ENCODE results near the gene NPVF. TPM values are rescaled to one million over a fixed set of nuclear protein-coding genes. Genes with fewer than 3 reads are reported as not detected.

NPVF gene
- total and polyA plus RNA-seq, 2 of the 4 experiments (the other 2 are of a cell fraction), result not detected

- no peak for TF ChIP-seq RCOR1 (IDR thresholded peaks at IDR 0.05; ENCODE audit: insufficient replicate concordance, low read length)
Measured at GRCh38 chr7:25228386-25228785, at the start of gene NPVF (continued).

DNA sequence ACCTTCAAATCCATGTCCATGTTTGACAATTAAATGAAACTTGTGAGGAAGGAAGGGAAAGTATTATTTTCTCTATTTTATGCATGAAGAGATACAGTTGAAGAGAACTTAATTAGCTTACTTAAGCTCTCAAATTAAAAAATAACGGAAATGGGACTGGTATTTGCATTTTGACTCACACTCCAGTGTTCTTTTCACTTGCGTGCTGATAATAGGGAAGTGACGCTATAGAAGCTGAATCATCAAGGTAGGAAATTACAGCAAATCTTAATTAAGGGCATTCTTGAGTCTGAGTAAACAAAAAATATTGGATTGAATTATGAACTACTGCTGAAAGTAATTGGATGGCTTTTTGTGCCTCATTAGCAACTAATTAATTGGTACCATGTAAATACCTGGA lies 44.0 kb upstream of the NPVF start:
- no peak overlapping the region for H4K8ac ChIP-seq (ENCODE audit: low read depth in 2 of 2, low read length in 2 of 2)
- H3K27me3 ChIP-seq (ENCODE audit: control insufficient read depth, insufficient read depth, low read length), result 0 out of 2 replicates have a peak, but pooled peaks cover 3% of the 10 kb centered on the region
- H2BK120ac ChIP-seq (ENCODE audit: low read depth, low read length), result no peak overlapping the region
- H3K23ac ChIP-seq (ENCODE audit: low read depth, low read length), result no peak overlapping the region
- H2AK9ac ChIP-seq (replicated peaks; ENCODE audit: low read depth, low read length, poor library complexity), result no peak overlapping the region
- no peaks in the 10 kb centered on the region for H3K36me3 ChIP-seq (ENCODE audit: control insufficient read depth, insufficient read depth, low read length)
- H2BK5ac ChIP-seq (ENCODE audit: low read depth, low read length, poor library complexity, severe bottlenecking), result no peak overlapping the region
- ATAC-seq (ENCODE audit: low read depth) (no peak), DNase-seq (no peak)
- intact Hi-C loops (cut with micrococcal nuclease) (no loop called here), in situ Hi-C loops (cut with MboI; ENCODE audit: low sequenced_read_pairs) (no loop called here), dilution Hi-C loops (cut with HindIII; ENCODE audit: low sequenced_read_pairs, unreplicated experiment) (no loop called here)
- H3K4ac ChIP-seq (ENCODE audit: low read depth, low read length), result no peak overlapping the region
- H2BK20ac ChIP-seq (ENCODE audit: low read depth, low read length), result no peak overlapping the region
- no peak overlapping the region for H3K14ac ChIP-seq (replicated peaks; ENCODE audit: low read depth, low read length)
- H3K9me1 ChIP-seq (ENCODE audit: insufficient read depth, low read length), result no peaks in the 10 kb centered on the region
- no peak overlapping the region for H2AK5ac ChIP-seq (ENCODE audit: low read depth, low read length)
- no peaks in the 10 kb centered on the region for H3K4me1 ChIP-seq (ENCODE audit: control insufficient read depth, insufficient read depth, low read length)
- no peak overlapping the region for H2AFZ ChIP-seq (replicated peaks; ENCODE audit: low read length, poor library complexity)
- TF ChIP-seq ELK1 (IDR thresholded peaks at IDR 0.05; ENCODE audit: borderline replicate concordance, low read depth, low read length) (no peak), CEBPB (IDR thresholded peaks at IDR 0.05; ENCODE audit: low read depth, low read length) (no peak)
- no peaks in the 10 kb centered on the region for H3K9me3 ChIP-seq (ENCODE audit: control insufficient read depth, insufficient read depth, low read length)
- no TSS peak for BruUV-seq (replicated peaks)
- H4K5ac ChIP-seq (ENCODE audit: low read depth, low read length), result no peak overlapping the region
- H3K56ac ChIP-seq (ENCODE audit: extremely low read depth, insufficient read depth, low read length), result no peak overlapping the region
- no peak overlapping the region for H4K91ac ChIP-seq (ENCODE audit: insufficient read depth, low read depth, low read length)
- POLR2A ChIA-PET (ENCODE audit: unreplicated experiment), result no interaction called here
- no CpG with 5 or more reads among the region's 3 CpGs for WGBS, 2 experiments (ENCODE audit: extremely low coverage in 2 of 2, insufficient read length in 1 of 2)
- no peak overlapping the region for H3K9ac ChIP-seq (ENCODE audit: low read depth, low read length)
- H3K4me2 ChIP-seq (ENCODE audit: low read depth, low read length), result no peak overlapping the region
- CTCF ChIA-PET, result no interaction called here
- H4K20me1 ChIP-seq (ENCODE audit: insufficient read depth, low read length), result no peaks in the 10 kb centered on the region
- H2BK15ac ChIP-seq (ENCODE audit: low read depth, low read length), result no peak overlapping the region
- H3K79me1 ChIP-seq (ENCODE audit: low read depth in 1 of 2, low read length in 2 of 2), result no peaks in the 10 kb centered on the region
- H3K18ac ChIP-seq (ENCODE audit: low read depth, low read length), result no peak overlapping the region
- no peak overlapping the region for H3K4me3 ChIP-seq (ENCODE audit: insufficient read depth, low read depth, low read length)
- H3K27ac ChIP-seq (ENCODE audit: insufficient read depth, low read length), result no peak overlapping the region

All from IMR-90 (cell line).